ENCODE results near the gene YKT6.

YKT6 gene

GRCh38 chr7:44155191-44156185 is 45.3 kb upstream of the YKT6 start:
- no peak for TF ChIP-seq CTCF (conservative IDR thresholded peaks at IDR 0.05; ENCODE audit: low read depth)
- no peak overlapping the region for H3K27ac ChIP-seq
- ChIA-PET CTCF (no interaction called here), POLR2A (ENCODE audit: low non-redundant PET) (no interaction called here)
- DNase-seq (ENCODE audit: low spot score) = no peak

GRCh38 chr7:44156453-44157010 is 44.2 kb upstream of the YKT6 start:
- CTCF ChIA-PET = interaction anchor here (0.6 to 1.2 kb wide), 3 partner anchors 22 to 467 kb away, joined by 3 to 4 read pairs (median 4); no protein-coding TSS in a partner anchor
- POLR2A ChIA-PET (ENCODE audit: low non-redundant PET) = no interaction called here
- no peak for TF ChIP-seq CTCF (conservative IDR thresholded peaks at IDR 0.05; ENCODE audit: low read depth)
- no peak for DNase-seq (ENCODE audit: low spot score)
- no peak overlapping the region for H3K27ac ChIP-seq

DNA sequence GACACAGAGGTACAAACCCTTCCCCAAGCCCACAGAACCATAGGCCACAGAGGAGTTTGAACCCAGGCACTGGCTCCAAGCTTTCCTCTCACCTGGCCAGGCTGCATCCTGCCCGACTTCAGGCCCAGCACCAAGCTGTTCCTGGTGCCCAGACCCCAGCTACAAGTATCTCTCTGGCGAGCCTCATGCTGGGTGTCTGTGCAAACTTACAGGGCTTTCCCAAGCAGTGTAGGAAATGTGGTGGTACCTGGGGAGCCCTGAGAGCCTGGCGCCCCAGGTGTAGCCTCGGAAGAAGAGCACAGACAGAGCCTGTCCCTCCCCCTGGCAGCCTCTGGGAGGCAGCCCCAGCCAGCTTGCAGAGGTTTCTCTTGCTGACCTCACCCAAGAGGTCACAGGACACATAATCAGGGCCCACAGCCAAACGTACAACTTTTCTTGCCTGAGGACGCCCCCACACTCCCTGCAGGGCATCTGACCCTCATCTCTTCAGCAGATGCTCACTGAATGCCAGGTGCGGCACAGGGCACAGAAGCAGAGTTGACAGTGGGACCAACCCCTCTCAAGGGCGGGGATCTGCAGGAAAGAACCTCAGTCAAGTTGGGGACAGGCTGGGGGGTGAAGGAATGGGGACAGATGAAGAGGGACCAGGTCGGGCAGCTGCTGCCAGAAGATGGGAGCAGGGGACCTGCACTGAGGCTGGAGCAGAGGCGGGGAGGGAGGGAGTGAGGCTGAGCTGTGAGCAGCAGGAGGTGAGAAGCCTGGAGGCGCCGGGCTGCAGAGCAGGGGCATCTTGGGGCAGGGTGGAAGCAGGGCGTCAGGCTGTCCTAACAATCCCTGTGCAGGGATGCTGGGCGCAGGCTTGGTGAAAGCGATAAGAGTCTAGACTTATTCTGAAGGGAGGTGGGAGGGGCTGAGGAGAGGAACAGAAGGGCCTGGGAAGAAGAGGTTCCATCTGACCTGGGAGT is 43.4 kb upstream of the YKT6 start:
- DNase-seq (ENCODE audit: low spot score) = no peak
- no peak overlapping the region for H3K27ac ChIP-seq
- POLR2A ChIA-PET (ENCODE audit: low non-redundant PET) = no interaction called here
- CTCF ChIA-PET = interaction anchor here (0.6 to 1.2 kb wide), 4 partner anchors 12 to 468 kb away, joined by 3 to 4 read pairs (median 4); no protein-coding TSS in a partner anchor
- no peak for TF ChIP-seq CTCF (conservative IDR thresholded peaks at IDR 0.05; ENCODE audit: low read depth)

DNA sequence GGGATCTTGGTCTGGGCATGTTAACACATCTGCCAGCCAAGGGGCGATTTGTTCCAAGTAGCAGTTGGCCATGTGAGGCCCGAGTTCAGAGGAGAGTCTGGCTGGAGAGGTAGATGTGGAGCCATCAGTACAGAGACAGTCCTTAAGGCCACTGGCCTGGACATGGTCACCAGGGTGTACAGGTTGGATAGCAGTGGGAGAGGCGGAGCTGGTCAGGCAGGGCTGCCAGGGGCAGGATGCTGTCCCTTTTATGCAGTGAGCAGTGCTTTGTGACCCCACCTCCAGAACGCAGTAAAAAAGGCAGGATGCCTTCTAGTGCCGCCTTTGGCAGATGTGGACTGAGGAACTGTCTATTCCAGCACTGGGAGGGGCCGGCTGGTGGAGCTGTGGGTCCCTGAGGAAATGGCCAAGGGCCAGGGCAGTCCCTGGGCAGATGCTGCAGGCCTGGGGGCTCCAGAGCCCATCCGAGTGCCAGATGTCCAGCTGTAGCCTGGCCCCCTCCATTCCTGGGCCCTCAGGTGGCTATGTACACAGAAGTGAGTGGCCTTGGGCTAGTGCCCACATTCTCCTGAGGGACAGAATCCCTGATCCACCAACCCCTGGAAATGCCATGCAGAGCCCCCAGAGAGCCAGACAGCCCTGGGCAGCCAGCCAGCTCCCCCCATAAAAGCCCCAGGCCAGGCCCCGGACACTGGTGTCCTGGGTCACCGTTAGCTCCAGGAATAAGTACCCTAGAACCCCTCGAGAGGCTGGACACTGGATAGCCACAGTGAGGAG is 42.5 kb upstream of the YKT6 start:
- TF ChIP-seq CTCF (conservative IDR thresholded peaks at IDR 0.05; ENCODE audit: low read depth) = no peak
- ChIA-PET POLR2A (ENCODE audit: low non-redundant PET) (no interaction called here), CTCF (no interaction called here)
- DNase-seq (ENCODE audit: low spot score) = no peak
- no peak overlapping the region for H3K27ac ChIP-seq

- ChIA-PET CTCF (no interaction called here), POLR2A (ENCODE audit: low non-redundant PET) (no interaction called here)
- H3K27ac ChIP-seq = no peak overlapping the region
- TF ChIP-seq CTCF (conservative IDR thresholded peaks at IDR 0.05; ENCODE audit: low read depth) = no peak
- DNase-seq (ENCODE audit: low spot score) = no peak
Observed at GRCh38 chr7:44158873-44159631, 41.7 kb upstream of the YKT6 start.
